Gastrocnemius medialis (tissue), 4 donors: Measurements from ENCODE around the gene CDC73.

Experiments
- CTCF ChIP-seq, 5 experiments: fragments of 450-650 bp in 3 of 5; fragments of 200-600 bp in 2 of 5; sonication (generic) in 2 of 5; IDR thresholded peaks in 4 of 5; conservative IDR thresholded peaks in 1 of 5; 1 replicate in 4 of 5; 2 replicates in 1 of 5; pipeline ENCODE4 v1.5.1; 2016 to 2019; ENCODE audit warnings: antibody characterized with exemption in 5 of 5, mild to moderate bottlenecking in 3 of 5, moderate library complexity in 3 of 5
- POLR2A ChIP-seq, 2 donors: fragments of 450-650 bp; IDR thresholded peaks; one replicate each; pipeline ENCODE4 v1.6.1; 2017; ENCODE audit warnings: antibody characterized with exemption in 2 of 2, mild to moderate bottlenecking in 2 of 2, moderate library complexity in 2 of 2

- TF ChIP-seq CTCF (IDR thresholded peaks at IDR 0.05 in 4 of 5, conservative IDR thresholded peaks at IDR 0.05 in 1 of 5) (no peak), POLR2A (IDR thresholded peaks at IDR 0.05) (no peak)
These were observed 57.3 kb downstream of the CDC73 start for GRCh38 chr1:193179094-193179493.
